Activated CD4-positive, alpha-beta T cell treated with anti-CD3 and anti-CD28 coated beads, Interleukin-2, amount 50 U/mL, for 16 hours (primary cell): ENCODE results near the gene PCDHA9.
"Not testable (repeated sequence)": the region's sequence is repeated elsewhere in the genome, so short reads cannot be mapped to it uniquely, and the experiment has no call there.

ENCODE experiments used
- DNase-seq: peaks from one replicate; pipeline ENCODE4 v3.0.0-alpha.2; 2020

PCDHA9 gene, protein sequence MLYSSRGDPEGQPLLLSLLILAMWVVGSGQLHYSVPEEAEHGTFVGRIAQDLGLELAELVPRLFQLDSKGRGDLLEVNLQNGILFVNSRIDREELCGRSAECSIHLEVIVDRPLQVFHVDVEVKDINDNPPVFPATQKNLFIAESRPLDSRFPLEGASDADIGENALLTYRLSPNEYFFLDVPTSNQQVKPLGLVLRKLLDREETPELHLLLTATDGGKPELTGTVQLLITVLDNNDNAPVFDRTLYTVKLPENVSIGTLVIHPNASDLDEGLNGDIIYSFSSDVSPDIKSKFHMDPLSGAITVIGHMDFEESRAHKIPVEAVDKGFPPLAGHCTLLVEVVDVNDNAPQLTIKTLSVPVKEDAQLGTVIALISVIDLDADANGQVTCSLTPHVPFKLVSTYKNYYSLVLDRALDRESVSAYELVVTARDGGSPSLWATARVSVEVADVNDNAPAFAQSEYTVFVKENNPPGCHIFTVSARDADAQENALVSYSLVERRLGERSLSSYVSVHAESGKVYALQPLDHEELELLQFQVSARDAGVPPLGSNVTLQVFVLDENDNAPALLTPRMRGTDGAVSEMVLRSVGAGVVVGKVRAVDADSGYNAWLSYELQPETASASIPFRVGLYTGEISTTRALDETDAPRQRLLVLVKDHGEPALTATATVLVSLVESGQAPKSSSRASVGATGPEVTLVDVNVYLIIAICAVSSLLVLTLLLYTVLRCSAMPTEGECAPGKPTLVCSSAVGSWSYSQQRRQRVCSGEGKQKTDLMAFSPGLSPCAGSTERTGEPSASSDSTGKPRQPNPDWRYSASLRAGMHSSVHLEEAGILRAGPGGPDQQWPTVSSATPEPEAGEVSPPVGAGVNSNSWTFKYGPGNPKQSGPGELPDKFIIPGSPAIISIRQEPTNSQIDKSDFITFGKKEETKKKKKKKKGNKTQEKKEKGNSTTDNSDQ

DNA sequence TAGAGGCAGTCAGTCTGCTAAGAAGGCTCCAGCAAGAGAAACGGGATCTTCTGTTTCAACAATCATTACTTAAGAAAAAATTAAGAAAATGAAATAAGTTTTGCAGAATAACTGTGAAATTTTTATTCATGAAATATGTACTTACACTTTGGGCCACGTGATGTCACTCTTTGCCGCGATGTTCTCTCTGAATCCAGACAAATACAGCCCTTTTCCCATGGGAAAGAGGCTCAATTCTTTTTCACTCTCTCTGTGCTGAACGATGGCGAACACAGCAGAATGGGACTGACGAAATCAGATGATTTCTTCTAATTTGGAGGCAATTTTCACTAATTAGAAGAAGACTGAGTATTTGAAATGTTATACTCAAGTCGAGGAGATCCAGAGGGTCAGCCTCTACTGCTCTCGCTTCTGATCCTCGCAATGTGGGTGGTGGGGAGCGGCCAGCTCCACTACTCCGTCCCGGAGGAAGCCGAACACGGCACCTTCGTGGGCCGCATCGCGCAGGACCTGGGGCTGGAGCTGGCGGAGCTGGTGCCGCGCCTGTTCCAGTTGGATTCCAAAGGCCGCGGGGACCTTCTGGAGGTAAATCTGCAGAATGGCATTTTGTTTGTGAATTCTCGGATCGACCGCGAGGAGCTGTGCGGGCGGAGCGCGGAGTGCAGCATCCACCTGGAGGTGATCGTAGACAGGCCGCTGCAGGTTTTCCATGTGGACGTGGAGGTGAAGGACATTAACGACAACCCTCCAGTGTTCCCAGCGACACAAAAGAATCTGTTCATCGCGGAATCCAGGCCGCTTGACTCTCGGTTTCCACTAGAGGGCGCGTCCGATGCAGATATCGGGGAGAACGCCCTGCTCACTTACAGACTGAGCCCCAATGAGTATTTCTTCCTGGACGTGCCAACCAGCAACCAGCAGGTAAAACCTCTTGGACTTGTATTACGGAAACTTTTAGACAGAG lies at the start of gene PCDHA9:
TSS of gene PCDHA9 (plus strand) at position 244 of the 964 bp plus-strand sequence. CDS start at position 358, 114 bp downstream.
- DNase-seq, result not testable (repeated sequence)

DNA sequence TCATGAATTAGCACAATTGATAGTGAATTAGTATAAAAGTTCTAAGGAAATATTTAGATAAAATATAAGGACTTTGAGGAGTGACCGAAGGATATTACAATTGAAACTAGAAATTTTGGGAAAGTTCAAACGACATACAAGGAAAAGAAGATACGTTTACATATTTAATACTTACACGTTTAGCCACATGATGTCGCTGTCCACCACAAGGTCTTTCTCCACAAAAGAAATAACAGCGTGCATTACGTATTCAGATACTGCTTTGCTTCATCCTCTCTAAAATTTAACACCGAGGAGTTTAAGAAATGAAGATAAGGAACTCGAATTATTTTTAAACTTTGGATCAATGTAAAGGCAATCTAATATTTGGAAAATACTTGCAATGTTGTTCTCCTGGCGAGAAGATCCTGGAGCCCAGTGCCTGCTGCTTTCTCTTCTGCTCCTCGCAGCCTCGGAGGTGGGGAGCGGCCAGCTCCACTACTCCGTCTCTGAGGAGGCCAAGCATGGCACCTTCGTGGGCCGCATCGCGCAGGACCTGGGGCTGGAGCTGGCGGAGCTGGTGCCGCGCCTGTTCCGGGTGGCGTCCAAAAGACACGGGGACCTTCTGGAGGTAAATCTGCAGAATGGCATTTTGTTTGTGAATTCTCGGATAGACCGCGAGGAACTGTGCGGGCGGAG lies 47.2 kb upstream of the PCDHA9 start, which contains the start of gene PCDHA3:
TSS of gene PCDHA3 (plus strand) at position 242 of the 678 bp plus-strand sequence.
- no peak for DNase-seq

DNA sequence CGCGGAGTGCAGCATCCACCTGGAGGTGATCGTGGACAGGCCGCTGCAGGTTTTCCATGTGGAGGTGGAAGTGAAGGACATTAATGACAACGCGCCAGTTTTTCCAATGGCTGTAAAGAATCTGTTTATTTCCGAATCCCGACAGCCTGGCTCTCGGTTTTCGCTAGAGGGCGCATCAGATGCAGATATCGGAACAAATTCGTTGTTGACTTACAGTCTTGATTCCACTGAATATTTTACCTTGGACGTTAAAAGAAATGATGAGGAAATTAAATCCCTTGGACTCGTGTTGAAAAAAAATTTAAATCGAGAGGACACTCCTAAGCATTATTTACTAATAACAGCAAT lies 46.7 kb upstream of the PCDHA9 start:
- no peak for DNase-seq

DNA sequence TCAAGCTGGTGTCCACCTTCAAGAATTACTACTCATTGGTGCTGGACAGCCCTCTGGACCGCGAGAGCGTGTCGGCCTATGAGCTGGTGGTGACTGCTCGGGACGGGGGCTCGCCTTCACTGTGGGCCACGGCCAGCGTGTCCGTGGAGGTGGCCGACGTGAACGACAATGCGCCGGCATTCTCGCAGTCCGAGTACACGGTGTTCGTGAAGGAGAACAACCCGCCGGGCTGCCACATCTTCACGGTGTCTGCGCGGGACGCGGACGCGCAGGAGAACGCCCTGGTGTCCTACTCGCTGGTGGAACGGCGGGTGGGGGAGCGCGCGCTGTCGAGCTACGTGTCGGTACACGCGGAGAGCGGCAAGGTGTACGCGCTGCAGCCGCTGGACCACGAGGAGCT lies 45.8 kb upstream of the PCDHA9 start:
- DNase-seq, result not testable (repeated sequence)

DNA sequence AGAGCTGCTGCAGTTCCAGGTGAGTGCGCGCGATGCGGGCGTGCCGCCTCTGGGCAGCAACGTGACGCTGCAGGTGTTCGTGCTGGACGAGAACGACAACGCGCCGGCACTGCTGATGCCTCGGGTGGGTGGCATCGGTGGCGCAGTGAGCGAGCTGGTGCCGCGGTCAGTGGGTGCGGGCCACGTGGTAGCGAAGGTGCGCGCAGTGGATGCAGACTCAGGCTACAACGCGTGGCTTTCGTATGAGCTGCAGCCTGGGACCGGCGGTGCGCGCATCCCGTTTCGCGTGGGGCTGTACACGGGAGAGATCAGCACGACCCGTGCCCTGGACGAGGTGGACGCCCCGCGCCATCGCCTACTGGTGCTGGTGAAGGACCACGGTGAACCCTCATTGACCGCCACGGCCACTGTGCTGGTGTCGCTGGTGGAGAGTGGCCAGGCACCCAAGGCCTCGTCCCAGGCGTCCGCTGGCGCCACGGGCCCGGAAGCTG lies 45.4 kb upstream of the PCDHA9 start:
- no peak for DNase-seq

DNA sequence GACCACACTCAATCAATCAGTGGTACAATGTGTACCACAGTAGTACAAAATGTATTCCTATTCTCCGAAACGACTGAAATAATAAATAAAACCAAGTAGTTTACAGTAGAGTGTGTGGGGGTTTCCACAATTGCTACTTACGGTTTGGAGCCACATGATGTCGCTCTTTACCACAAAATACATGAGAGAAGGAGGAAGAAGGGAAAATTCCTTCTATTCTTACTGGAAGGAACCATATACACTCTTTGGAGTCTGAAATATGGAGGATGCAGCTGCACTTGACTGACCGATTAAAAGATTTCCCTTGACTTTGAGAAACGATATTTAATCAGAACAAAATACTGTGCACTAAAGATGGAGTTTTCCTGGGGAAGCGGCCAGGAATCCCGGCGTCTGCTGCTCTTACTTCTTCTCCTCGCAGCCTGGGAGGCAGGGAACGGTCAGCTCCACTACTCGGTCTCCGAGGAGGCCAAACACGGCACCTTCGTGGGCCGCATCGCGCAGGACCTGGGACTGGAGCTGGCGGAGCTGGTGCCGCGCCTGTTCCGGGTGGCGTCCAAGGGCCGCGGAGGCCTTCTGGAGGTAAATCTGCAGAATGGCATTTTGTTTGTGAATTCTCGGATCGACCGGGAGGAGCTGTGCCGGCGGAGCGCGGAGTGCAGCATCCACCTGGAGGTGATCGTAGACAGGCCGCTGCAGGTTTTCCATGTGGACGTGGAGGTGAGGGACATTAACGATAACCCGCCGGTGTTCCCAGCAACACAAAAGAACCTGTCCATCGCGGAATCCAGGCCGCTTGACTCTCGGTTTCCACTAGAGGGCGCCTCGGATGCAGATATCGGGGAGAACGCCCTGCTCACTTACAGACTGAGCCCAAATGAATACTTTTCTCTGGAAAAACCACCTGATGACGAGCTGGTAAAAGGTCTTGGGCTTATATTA lies 41.1 kb upstream of the PCDHA9 start, which contains the start of gene PCDHA4:
TSS of gene PCDHA4 (plus strand) at position 235 of the 942 bp plus-strand sequence.
- DNase-seq, result peak; percentile 22

DNA sequence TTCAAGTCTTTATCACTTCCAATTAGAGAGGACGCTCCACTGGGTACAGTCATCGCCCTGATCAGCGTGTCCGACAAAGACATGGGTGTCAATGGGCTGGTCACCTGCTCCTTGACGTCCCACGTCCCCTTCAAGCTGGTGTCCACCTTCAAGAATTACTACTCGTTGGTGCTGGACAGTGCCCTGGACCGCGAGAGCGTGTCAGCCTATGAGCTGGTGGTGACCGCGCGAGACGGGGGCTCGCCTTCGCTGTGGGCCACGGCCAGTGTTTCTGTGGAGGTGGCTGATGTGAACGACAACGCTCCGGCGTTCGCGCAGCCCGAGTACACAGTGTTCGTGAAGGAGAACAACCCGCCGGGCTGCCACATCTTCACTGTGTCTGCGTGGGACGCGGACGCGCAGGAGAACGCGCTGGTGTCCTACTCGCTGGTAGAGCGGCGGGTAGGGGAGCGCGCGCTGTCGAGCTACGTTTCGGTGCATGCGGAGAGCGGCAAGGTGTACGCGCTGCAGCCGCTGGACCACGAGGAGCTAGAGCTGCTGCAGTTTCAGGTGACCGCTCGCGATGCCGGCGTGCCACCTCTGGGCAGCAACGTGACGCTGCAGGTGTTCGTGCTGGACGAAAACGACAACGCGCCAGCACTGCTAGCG lies 39.8 kb upstream of the PCDHA9 start:
- not testable (repeated sequence) for DNase-seq

DNA sequence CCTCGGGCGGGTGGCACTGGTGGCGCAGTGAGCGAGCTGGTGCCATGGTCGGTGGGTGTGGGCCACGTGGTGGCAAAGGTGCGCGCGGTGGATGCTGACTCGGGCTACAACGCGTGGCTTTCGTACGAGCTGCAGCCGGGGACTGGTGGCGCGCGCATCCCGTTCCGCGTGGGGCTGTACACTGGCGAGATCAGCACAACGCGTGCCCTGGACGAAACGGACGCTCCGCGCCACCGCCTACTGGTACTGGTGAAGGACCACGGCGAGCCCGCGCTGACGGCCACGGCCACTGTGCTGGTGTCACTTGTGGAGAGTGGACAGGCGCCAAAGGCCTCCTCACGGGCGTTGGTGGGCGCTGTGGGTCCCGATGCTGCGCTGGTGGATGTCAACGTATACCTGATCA lies 39.3 kb upstream of the PCDHA9 start:
- no peak for DNase-seq

DNA sequence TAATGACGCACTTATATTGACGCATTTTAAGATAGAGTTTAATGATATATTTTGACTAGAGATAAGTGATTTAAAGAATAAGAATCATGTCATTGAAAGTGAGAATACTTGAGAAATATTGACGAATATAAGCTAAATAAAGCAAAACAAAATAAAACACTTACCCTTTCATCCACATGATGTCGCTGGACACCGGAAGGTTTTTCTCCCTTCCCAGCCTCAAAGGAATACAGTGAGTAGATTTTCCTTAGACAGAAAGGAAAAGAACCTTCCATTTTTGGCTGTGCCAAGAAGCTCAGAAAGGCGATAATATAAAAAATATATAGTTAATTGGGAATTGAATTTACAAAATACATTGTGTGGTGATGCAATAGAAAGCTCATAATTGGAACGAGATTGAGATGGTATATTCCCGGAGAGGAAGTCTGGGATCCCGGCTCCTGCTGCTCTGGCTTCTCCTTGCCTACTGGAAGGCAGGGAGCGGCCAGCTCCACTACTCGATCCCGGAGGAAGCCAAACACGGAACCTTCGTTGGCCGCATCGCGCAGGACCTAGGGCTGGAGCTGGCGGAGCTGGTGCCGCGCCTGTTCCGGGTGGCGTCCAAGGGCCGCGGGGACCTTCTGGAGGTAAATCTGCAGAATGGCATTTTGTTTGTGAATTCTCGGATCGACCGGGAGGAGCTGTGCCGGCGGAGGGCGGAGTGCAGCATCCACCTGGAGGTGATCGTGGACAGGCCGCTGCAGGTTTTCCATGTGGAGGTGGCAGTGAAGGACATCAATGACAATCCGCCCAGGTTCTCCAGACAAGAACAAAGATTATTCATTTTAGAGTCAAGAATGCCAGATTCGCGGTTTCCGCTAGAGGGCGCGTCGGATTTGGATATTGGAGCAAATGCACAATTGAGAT lies 26.6 kb upstream of the PCDHA9 start, which contains the start of gene PCDHA5:
TSS of gene PCDHA5 (plus strand) at position 239 of the 906 bp plus-strand sequence.
- DNase-seq, result peak; percentile 23

DNA sequence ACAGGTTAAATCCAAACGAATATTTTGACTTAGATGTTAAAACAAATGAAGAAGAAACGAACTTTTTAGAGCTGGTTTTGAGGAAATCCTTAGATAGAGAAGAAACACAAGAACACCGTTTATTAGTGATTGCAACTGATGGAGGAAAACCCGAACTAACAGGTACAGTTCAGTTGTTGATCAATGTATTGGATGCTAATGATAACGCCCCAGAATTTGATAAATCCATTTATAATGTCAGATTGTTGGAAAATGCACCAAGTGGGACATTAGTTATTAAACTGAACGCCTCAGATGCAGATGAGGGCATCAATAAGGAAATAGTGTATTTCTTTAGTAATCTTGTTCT lies 25.9 kb upstream of the PCDHA9 start:
- DNase-seq, result no peak

DNA sequence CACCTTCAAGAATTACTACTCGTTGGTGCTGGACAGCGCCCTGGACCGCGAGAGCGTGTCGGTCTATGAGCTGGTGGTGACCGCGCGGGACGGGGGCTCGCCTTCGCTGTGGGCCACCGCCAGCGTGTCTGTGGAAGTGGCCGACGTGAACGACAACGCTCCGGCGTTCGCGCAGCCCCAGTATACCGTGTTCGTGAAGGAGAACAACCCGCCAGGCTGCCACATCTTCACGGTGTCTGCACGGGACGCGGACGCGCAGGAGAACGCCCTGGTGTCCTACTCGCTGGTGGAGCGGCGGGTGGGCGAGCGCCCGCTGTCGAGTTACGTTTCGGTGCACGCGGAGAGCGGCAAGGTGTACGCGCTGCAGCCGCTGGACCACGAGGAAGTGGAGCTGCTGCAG lies 25.2 kb upstream of the PCDHA9 start:
- not testable (repeated sequence) for DNase-seq

DNA sequence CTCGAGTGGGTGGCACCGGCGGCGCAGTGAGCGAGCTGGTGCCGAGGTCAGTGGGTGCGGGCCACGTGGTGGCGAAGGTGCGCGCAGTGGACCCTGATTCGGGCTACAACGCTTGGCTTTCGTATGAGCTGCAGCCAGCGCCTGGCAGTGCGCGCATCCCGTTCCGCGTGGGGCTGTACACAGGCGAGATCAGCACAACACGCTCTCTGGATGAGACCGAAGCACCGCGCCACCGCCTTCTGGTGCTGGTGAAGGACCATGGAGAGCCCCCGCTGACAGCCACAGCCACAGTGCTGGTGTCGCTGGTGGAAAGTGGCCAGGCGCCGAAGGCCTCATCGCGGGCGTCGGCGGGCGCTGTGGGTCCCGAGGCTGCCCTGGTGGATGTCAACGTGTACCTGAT lies 24.7 kb upstream of the PCDHA9 start:
- DNase-seq, result no peak

DNA sequence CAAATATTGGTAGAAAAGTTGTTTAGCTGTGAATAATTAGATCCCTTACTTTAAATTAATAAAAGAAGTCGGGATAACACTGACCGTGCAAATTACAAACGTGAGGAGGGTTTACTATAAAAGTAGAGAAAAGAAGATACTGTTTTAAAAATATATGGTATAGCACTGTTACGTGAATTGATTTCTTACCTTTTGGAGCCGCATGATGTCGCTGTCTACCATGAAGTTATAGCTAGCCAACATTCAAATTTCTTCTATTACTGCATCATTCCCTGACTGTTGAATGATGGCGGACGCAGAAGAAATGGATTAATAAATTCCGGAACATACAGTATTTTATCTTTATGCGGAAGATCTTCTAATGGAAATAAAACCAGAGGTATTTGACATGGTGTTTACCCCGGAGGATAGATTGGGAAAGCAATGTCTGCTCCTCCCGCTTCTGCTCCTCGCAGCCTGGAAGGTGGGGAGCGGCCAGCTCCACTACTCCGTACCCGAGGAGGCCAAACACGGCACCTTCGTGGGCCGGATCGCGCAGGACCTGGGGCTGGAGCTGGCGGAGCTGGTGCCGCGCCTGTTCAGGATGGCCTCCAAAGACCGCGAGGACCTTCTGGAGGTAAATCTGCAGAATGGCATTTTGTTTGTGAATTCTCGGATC lies 20.3 kb upstream of the PCDHA9 start, which contains the start of gene PCDHA6:
TSS of gene PCDHA6 (plus strand) at position 257 of the 658 bp plus-strand sequence. CDS start at position 389, 132 bp downstream.
- DNase-seq, result no peak

DNA sequence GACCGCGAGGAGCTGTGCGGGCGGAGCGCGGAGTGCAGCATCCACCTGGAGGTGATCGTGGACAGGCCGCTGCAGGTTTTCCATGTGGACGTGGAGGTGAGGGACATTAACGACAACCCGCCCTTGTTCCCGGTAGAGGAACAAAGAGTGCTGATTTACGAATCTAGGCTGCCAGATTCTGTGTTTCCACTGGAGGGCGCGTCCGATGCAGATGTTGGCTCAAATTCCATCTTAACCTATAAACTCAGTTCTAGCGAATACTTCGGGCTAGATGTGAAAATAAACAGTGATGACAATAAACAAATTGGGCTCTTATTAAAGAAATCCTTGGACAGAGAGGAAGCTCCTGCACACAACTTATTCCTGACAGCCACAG lies 19.8 kb upstream of the PCDHA9 start:
- DNase-seq, result no peak

DNA sequence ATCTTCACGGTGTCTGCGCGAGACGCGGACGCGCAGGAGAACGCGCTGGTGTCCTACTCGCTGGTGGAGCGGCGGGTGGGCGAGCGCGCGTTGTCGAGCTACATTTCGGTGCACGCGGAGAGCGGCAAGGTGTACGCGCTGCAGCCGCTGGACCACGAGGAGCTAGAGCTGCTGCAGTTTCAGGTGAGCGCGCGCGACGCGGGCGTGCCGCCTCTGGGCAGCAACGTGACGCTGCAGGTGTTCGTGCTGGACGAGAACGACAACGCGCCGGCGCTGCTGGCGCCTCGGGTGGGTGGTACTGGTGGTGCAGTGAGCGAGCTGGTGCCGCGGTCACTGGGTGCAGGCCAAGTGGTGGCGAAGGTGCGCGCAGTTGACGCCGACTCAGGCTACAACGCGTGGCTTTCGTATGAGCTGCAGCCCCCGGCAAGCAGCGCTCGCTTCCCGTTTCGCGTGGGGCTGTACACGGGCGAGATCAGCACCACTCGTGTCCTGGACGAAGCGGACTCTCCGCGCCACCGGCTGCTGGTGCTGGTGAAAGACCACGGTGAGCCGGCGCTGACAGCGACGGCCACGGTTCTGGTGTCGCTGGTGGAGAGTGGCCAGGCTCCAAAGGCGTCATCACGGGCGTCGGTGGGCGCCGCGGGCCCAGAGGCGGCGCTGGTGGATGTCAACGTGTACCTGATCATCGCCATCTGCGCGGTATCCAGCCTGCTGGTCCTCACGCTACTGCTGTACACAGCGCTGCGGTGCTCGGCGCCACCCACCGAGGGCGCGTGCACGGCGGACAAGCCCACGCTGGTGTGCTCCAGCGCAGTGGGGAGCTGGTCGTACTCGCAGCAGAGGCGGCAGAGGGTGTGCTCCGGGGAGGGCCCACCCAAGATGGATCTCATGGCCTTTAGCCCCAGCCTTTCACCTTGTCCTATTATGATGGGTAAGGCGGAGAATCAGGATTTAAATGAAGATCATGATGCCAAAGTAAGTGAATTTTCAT lies 18.4 kb upstream of the PCDHA9 start:
- not testable (repeated sequence) for DNase-seq

DNA sequence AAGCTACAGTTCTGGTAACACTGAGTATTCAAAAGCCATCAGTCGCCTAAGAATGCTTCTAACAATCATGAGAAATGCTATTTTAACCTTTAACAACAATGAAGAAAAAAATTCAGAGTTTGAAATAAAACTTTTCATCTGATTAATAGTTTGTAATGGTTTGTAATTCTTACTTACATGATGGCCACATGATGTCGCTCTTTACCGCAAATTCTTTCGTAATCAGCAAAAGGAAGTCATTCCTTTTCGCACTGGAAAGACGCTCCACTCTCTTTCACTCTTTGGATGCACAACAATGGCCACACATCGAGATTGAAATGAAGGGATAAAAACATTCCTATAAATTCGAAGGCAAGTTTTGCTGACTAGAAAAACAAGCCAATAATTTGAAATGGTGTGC lies 14.2 kb upstream of the PCDHA9 start, which contains the start of gene PCDHA7:
TSS of gene PCDHA7 (plus strand) at position 277 of the 400 bp plus-strand sequence. CDS start at position 392, 115 bp downstream.
- no peak for DNase-seq
